ENCODE data around the gene AAMP. TPM values are rescaled to one million over a fixed set of nuclear protein-coding genes. Genes with fewer than 3 reads are reported as not detected.

AAMP gene
- total RNA-seq, 4 donors from 2014 or later: 104 to 169 (median 144) TPM

DNA sequence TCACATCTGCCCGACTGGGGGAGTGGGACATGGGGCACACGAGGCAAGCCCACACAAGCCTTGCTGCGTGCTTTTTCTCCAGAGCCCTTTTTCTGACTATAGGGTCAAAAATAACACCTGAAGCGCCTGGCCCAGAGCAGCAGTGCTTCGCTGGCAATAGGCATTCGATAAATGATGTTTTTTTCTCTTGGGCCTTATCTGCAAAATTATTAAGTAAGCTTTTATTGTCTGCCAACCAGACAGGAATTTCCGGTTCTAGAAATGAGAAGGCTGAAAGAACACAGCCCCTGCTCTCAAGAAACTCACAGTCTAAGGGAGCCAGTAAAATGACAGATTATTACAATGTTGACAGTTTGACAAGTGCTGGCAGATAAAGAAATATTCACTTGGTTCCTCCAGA lies 25.1 kb upstream of the AAMP start:
- no peak for TF ChIP-seq EP300 (IDR thresholded peaks at IDR 0.05)
- TF ChIP-seq, protein P1, sequence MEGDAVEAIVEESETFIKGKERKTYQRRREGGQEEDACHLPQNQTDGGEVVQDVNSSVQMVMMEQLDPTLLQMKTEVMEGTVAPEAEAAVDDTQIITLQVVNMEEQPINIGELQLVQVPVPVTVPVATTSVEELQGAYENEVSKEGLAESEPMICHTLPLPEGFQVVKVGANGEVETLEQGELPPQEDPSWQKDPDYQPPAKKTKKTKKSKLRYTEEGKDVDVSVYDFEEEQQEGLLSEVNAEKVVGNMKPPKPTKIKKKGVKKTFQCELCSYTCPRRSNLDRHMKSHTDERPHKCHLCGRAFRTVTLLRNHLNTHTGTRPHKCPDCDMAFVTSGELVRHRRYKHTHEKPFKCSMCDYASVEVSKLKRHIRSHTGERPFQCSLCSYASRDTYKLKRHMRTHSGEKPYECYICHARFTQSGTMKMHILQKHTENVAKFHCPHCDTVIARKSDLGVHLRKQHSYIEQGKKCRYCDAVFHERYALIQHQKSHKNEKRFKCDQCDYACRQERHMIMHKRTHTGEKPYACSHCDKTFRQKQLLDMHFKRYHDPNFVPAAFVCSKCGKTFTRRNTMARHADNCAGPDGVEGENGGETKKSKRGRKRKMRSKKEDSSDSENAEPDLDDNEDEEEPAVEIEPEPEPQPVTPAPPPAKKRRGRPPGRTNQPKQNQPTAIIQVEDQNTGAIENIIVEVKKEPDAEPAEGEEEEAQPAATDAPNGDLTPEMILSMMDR (IDR thresholded peaks at IDR 0.05): no peak
- no peak for TF ChIP-seq POLR2AphosphoS5 (IDR thresholded peaks at IDR 0.05)
- no peak for TF ChIP-seq POLR2A (IDR thresholded peaks at IDR 0.05; ENCODE audit: low read depth)
- WGBS: 77% methylated on average over 7 of the region's 7 CpGs
- no peak overlapping the region for H3K27ac ChIP-seq (replicated peaks in 1 of 4)
- H3K4me1 ChIP-seq: peaks cover 27 to 38% (median 30%) of the 10 kb centered on the region in 4 donors
- no peaks in the 10 kb centered on the region for H3K27me3 ChIP-seq
- no peaks in the 10 kb centered on the region for H3K36me3 ChIP-seq
- no peak for DNase-seq (ENCODE audit: extremely low spot score)
- no peaks in the 10 kb centered on the region for H3K9me3 ChIP-seq
- no peak overlapping the region for H3K4me3 ChIP-seq
- intact Hi-C loops (cut with DNase I): no loop called here

DNA sequence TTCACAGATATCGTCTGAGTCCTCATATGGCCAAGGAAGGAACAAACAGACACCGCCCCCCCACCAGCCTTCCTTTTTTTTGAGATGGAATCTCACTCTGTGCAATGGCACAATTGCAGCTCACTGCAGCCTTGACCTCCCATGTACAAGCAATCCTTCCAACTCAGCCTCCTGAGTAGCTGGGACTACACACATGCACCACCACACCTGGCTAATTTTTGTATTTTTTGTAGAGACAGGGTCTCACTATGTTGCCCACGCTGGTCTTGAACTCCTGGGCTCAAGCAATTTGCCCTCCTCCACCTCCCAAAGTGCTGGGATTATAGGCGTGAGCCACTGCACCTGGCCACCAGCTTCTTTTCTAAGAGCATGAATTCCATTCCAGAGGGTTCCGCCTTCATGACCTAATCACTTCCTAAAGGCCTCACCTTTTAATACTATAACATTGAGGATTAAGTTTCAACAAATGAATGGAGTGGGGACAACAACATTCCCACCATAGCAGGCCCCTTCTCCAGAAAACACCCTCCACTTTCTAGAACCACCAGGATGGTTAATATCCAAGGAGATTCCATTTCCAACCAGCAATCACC lies 24.6 kb upstream of the AAMP start:
- no peak for DNase-seq (ENCODE audit: extremely low spot score)
- H3K4me1 ChIP-seq: peaks cover 32 to 43% (median 35%) of the 10 kb centered on the region in 4 donors
- no peaks in the 10 kb centered on the region for H3K9me3 ChIP-seq
- no peak overlapping the region for H3K27ac ChIP-seq (replicated peaks in 1 of 4)
- TF ChIP-seq POLR2AphosphoS5 (IDR thresholded peaks at IDR 0.05): no peak
- TF ChIP-seq POLR2A (IDR thresholded peaks at IDR 0.05; ENCODE audit: low read depth): no peak
- TF ChIP-seq, protein P1 (IDR thresholded peaks at IDR 0.05): no peak
- TF ChIP-seq EP300 (IDR thresholded peaks at IDR 0.05): no peak
- intact Hi-C loops (cut with DNase I): no loop called here
- H3K4me3 ChIP-seq: no peak overlapping the region
- H3K27me3 ChIP-seq: no peaks in the 10 kb centered on the region
- 98% methylated on average over 4 of the region's 5 CpGs for WGBS
- H3K36me3 ChIP-seq: no peaks in the 10 kb centered on the region

GRCh38 chr2:218293715-218294429 lies 23.9 kb upstream of the AAMP start:
- H3K27ac ChIP-seq (replicated peaks in 1 of 4): no peak overlapping the region
- H3K4me3 ChIP-seq: no peak overlapping the region
- H3K27me3 ChIP-seq: no peaks in the 10 kb centered on the region
- no peaks in the 10 kb centered on the region for H3K36me3 ChIP-seq
- 67% methylated on average over 5 of the region's 5 CpGs for WGBS
- no peak for DNase-seq (ENCODE audit: extremely low spot score)
- intact Hi-C loops (cut with DNase I): no loop called here
- H3K9me3 ChIP-seq: no peaks in the 10 kb centered on the region
- H3K4me1 ChIP-seq: peaks cover 38 to 49% (median 41%) of the 10 kb centered on the region in 4 donors
- TF ChIP-seq EP300 (IDR thresholded peaks at IDR 0.05): no peak
- TF ChIP-seq POLR2A (IDR thresholded peaks at IDR 0.05; ENCODE audit: low read depth): no peak
- TF ChIP-seq, protein P1 (IDR thresholded peaks at IDR 0.05): no peak
- TF ChIP-seq POLR2AphosphoS5 (IDR thresholded peaks at IDR 0.05): no peak

DNA sequence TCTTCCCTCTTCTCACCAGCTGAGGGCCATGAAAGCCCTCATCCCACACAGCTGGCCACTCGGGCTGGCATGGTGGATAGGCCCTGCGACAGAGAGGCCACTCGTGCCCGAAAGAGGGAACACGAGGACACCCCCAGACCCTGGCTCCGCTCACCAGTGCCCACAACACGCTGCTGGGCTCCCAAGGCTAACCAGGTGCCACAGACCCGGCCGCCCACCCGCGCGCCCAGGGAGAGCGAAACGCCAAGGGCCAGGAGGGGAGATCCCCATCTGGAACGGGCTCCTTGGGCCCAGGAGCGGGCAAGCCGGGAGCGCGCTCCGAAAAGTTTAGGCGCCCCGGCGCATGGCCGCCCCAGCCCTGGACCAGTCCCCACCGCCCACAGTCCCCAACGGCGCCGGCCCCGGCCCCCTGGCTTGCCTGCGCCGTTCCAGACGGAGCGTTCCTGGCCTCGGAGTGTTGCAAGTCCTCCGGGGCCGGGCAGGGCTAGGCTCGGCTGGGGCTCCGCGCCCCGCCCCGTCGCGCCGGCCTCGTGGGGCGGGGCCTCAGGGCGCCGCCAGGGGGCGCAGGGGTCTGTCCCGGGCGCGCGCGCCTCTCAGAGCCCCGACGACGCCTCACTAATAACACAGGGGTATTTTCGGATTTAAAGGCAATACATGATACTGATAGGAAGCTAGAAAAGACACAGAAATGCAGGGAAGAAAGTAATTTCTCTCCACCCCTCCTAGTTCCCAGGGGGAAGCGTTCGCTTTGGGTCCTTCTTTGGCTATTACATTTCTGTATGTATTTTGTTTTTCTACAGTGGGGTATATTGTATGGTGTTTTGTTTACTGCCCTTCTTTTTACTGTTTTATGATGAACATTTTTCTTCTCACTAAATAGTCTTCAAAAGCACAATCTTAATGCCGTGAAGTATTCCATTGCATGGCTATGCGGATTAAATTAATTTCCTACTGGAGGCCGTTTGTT lies 22.4 kb upstream of the AAMP start, which contains the start of gene TMBIM1:
Gene TMBIM1 (minus strand): TSS at position 456 of the 967 bp plus-strand sequence. CDS start 10,362 bp downstream, outside the sequence.
- no peaks in the 10 kb centered on the region for H3K36me3 ChIP-seq
- peak within 1 kb of the TSS; percentile 93 to 100 (median 96) for H3K27ac ChIP-seq (replicated peaks in 1 of 4)
- peaks cover 54 to 65% (median 56%) of the 10 kb centered on the region in 4 donors for H3K4me1 ChIP-seq
- peak within 1 kb of the TSS; percentile 79 to 97 (median 88) for H3K4me3 ChIP-seq
- whole genome bisulfite sequencing: 26% methylated on average over 9 of the region's 63 CpGs
- H3K9me3 ChIP-seq: no peaks in the 10 kb centered on the region
- intact Hi-C loops (cut with DNase I): no loop called here
- peak; percentile 95 for DNase-seq (ENCODE audit: extremely low spot score)
- H3K27me3 ChIP-seq: no peaks in the 10 kb centered on the region
- peak; percentile 84 to 94 for TF ChIP-seq POLR2AphosphoS5 (IDR thresholded peaks at IDR 0.05)
- peak; percentile 80 for TF ChIP-seq POLR2A (IDR thresholded peaks at IDR 0.05; ENCODE audit: low read depth)
- no peak for TF ChIP-seq EP300 (IDR thresholded peaks at IDR 0.05)
- TF ChIP-seq, protein P1 (IDR thresholded peaks at IDR 0.05): peak; percentile 95 to 98 (median 95)

All from esophagus muscularis mucosa (tissue), 4 donors.